HepG2 (cell line): ENCODE data around the gene ABHD11. TPM values are rescaled to one million over a fixed set of nuclear protein-coding genes. Genes with fewer than 3 reads are reported as not detected.
A peak's percentile ranks its signal among the peaks of the same experiment; 100 is the strongest.

Experiments used
- ARHGAP35 ChIP-seq: sonication (generic); formaldehyde crosslinking; IDR thresholded peaks from 2 replicates; pipeline ENCODE4 v1.9.0; 2022; ENCODE audit warnings: mild to moderate bottlenecking, inconsistent platforms, moderate library complexity, missing genetic modification reagents, borderline replicate concordance
- ARID4A ChIP-seq: sonication (generic); formaldehyde crosslinking; IDR thresholded peaks from 2 replicates; pipeline ENCODE4 v1.5.0; 2020; ENCODE audit warnings: mild to moderate bottlenecking, missing genetic modification reagents, borderline replicate concordance
- ETV5 ChIP-seq: IDR thresholded peaks from 2 replicates; pipeline ENCODE4 v1.6.1; 2018; ENCODE audit warnings: missing biosample characterization, missing genetic modification reagents, inconsistent platforms, borderline replicate concordance
- GATAD1 ChIP-seq: IDR thresholded peaks from 2 replicates; pipeline ENCODE4 v1.6.1; 2016; ENCODE audit warnings: missing genetic modification reagents, missing compliant biosample characterization
- HNF4G ChIP-seq, 2 experiments: sonication (generic) in 1 of 2; formaldehyde crosslinking in 1 of 2; IDR thresholded peaks; 2 replicates each; pipeline versions ENCODE4 v1.4.0 to v1.6.1; 2011 to 2020; ENCODE audit warnings: borderline replicate concordance in 2 of 2, low read depth in 2 of 2, mild to moderate bottlenecking in 2 of 2, low read length in 1 of 2, missing genetic modification reagents in 1 of 2, moderate library complexity in 1 of 2
- IKZF1 ChIP-seq: fragments of 450-650 bp; IDR thresholded peaks from 2 replicates; pipeline ENCODE4 v1.7.1; 2016
- KDM3A ChIP-seq: IDR thresholded peaks from 2 replicates; pipeline ENCODE4 v1.6.1; 2018; ENCODE audit warnings: low read depth, missing compliant biosample characterization
- KDM5A ChIP-seq: fragments of 200-600 bp; sonication (generic); IDR thresholded peaks from 2 replicates; pipeline ENCODE4 v1.7.0; 2018; ENCODE audit warnings: antibody characterized with exemption, mild to moderate bottlenecking, low read length, borderline replicate concordance
- MAZ ChIP-seq, 2 experiments: sonication (generic) in 1 of 2; formaldehyde crosslinking in 1 of 2; IDR thresholded peaks; 2 replicates each; pipeline versions ENCODE4 v1.5.0 to v1.6.1; 2012 to 2020; ENCODE audit warnings: low read depth in 2 of 2, mild to moderate bottlenecking in 2 of 2, borderline replicate concordance in 1 of 2, improper control_type of control experiment in 1 of 2, low read length in 1 of 2, missing genetic modification reagents in 1 of 2, moderate library complexity in 1 of 2
- MNT ChIP-seq: fragments of 450-650 bp; IDR thresholded peaks from 2 replicates; pipeline ENCODE4 v1.6.1; 2016
- PHF20 ChIP-seq: sonication (generic); formaldehyde crosslinking; IDR thresholded peaks from 2 replicates; pipeline ENCODE4 v1.5.0; 2020; ENCODE audit warnings: mild to moderate bottlenecking, missing genetic modification reagents
- RFX1 ChIP-seq: fragments of 450-650 bp; IDR thresholded peaks from 2 replicates; pipeline ENCODE4 v1.6.1; 2017
- SOX5 ChIP-seq: IDR thresholded peaks from 2 replicates; pipeline ENCODE4 v1.6.1; 2016; ENCODE audit warnings: borderline replicate concordance
- SRSF1 ChIP-seq: fragments of 200-400 bp; formaldehyde crosslinking; optimal IDR thresholded peaks from 2 replicates; pipeline ENCODE3; 2017; ENCODE audit warnings: mild to moderate bottlenecking, low read depth, low read length, moderate library complexity
- TBX3 ChIP-seq: fragments of 450-650 bp; IDR thresholded peaks from 2 replicates; pipeline ENCODE4 v1.6.1; 2017; ENCODE audit warnings: antibody characterized with exemption, mild to moderate bottlenecking, inconsistent platforms, borderline replicate concordance
- TEAD3 ChIP-seq: optimal IDR thresholded peaks from 2 replicates; pipeline ENCODE3; 2016; ENCODE audit warnings: borderline replicate concordance
- THAP11 ChIP-seq: IDR thresholded peaks from 2 replicates; pipeline ENCODE4 v1.6.1; 2016; ENCODE audit warnings: missing biosample characterization, missing genetic modification reagents
- ZNF263 ChIP-seq: sonication (generic); formaldehyde crosslinking; IDR thresholded peaks from 2 replicates; pipeline ENCODE4 v1.4.0; 2020; ENCODE audit warnings: missing genetic modification reagents
- ZNF768 ChIP-seq: sonication (generic); formaldehyde crosslinking; IDR thresholded peaks from 2 replicates; pipeline ENCODE4 v1.4.0; 2020; ENCODE audit warnings: missing genetic modification reagents
- polyA plus RNA-seq, 8 experiments: library from polyadenylated mRNA; depleted of rRNA in 3 of 8; stranded (reverse) in 7 of 8; unstranded in 1 of 8; fragments of >200 nt; fragmentation: Illumina TruSeq in 4 of 8; extraction: Trizol in 4 of 8; gene quantifications; 2 replicates each; pipeline versions ENCODE4 v1.2.1 to v1.2.3, GENCODE V29; 2011 to 2016; ENCODE audit warnings: low read depth in 4 of 8, missing spikeins in 1 of 8, mixed read lengths in 1 of 8; ENCODE audit not compliant: insufficient read depth in 1 of 8
- total RNA-seq, 5 experiments: library from RNA; depleted of rRNA; stranded (reverse); fragments of >200 nt; fragmentation: Illumina TruSeq; extraction: Trizol; gene quantifications; 2 replicates each; pipeline ENCODE4 v1.2.3, GENCODE V29; 2016; ENCODE audit warnings: low read depth in 1 of 5
- TF ChIP-seq, protein P1 (sequence below): sonication (generic); formaldehyde crosslinking; IDR thresholded peaks from 2 replicates; pipeline ENCODE4 v1.4.0; 2020; ENCODE audit warnings: mild to moderate bottlenecking, missing genetic modification reagents

ABHD11 gene
- total and polyA plus RNA-seq, 2 of the 13 experiments (the other 11 are each of a cell fraction or from before 2014, with no cell fraction given), result 7.0 to 8.1 TPM

- TF ChIP-seq MAZ (IDR thresholded peaks at IDR 0.05; ENCODE audit: borderline replicate concordance, low read depth, low read length), result peak; percentile 35; the same call in 1 of the 2 replicates
- no peak for TF ChIP-seq MAZ (CRISPR knock-in tag; IDR thresholded peaks at IDR 0.05; ENCODE audit: low read depth)
- TF ChIP-seq ARID4A (CRISPR knock-in tag), result peak; percentile 54; the same call in 1 of the 2 replicates
- TF ChIP-seq SRSF1, result peak; percentile 64
- peak; percentile 63; the same call in 1 of the 2 replicates for TF ChIP-seq ZNF768 (CRISPR knock-in tag)
- TF ChIP-seq RFX1, result peak; percentile 89
- TF ChIP-seq, protein P1, sequence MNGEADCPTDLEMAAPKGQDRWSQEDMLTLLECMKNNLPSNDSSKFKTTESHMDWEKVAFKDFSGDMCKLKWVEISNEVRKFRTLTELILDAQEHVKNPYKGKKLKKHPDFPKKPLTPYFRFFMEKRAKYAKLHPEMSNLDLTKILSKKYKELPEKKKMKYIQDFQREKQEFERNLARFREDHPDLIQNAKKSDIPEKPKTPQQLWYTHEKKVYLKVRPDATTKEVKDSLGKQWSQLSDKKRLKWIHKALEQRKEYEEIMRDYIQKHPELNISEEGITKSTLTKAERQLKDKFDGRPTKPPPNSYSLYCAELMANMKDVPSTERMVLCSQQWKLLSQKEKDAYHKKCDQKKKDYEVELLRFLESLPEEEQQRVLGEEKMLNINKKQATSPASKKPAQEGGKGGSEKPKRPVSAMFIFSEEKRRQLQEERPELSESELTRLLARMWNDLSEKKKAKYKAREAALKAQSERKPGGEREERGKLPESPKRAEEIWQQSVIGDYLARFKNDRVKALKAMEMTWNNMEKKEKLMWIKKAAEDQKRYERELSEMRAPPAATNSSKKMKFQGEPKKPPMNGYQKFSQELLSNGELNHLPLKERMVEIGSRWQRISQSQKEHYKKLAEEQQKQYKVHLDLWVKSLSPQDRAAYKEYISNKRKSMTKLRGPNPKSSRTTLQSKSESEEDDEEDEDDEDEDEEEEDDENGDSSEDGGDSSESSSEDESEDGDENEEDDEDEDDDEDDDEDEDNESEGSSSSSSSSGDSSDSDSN, result 0 out of 2 replicates have a peak, but pooled peaks have one; percentile 33
- no peak for TF ChIP-seq IKZF1
- TF ChIP-seq ARHGAP35 (CRISPR knock-in tag), result no peak
- peak; percentile 47; the same call in 1 of the 2 replicates for TF ChIP-seq KDM3A (CRISPR knock-in tag)
- TF ChIP-seq PHF20, result peak; percentile 57
- TF ChIP-seq ETV5 (CRISPR knock-in tag), result peak; percentile 10
- peak; percentile 50; the same call in 1 of the 2 replicates for TF ChIP-seq HNF4G (IDR thresholded peaks at IDR 0.05; ENCODE audit: borderline replicate concordance, low read depth, low read length)
- no peak for TF ChIP-seq HNF4G (CRISPR knock-in tag; IDR thresholded peaks at IDR 0.05; ENCODE audit: borderline replicate concordance, low read depth)
- TF ChIP-seq GATAD1 (CRISPR knock-in tag), result peak; percentile 50; the same call in 1 of the 2 replicates
- peak; percentile 64 for TF ChIP-seq TEAD3 (CRISPR knock-in tag)
- 0 out of 2 replicates have a peak, but pooled peaks have one; percentile 18 for TF ChIP-seq THAP11 (CRISPR knock-in tag)
- TF ChIP-seq SOX5, result peak; percentile 17; the same call in 1 of the 2 replicates
- peak; percentile 41; the same call in 1 of the 2 replicates for TF ChIP-seq MNT
- TF ChIP-seq TBX3, result no peak
- peak; percentile 46; the same call in 1 of the 2 replicates for TF ChIP-seq KDM5A
- peak; percentile 53 for TF ChIP-seq ZNF263
These were observed 4.4 kb upstream of the ABHD11 start (continued) for GRCh38 chr7:73742753-73743641.
